HG02943 (cell line): Measurements from ENCODE around the gene L1CAM.
"Not testable (repeated sequence)": the region's sequence is repeated elsewhere in the genome, so short reads cannot be mapped to it uniquely, and the experiment has no call there.

ENCODE experiments used
- ATAC-seq: cut with Tn5 transposase; IDR thresholded peaks from one replicate; pipeline ENCODE4 v1.9.1; 2021; ENCODE audit warnings: mild to moderate bottlenecking, low read depth, moderate library complexity; ENCODE audit not compliant: unreplicated experiment

The L1CAM gene

GRCh38 chrX:153832728-153833127, 53.2 kb downstream of the L1CAM start:
- no peak for ATAC-seq

GRCh38 chrX:153831429-153832150, 54.4 kb downstream of the L1CAM start:
- ATAC-seq: no peak

- ATAC-seq: no peak
These were observed 55.1 kb downstream of the L1CAM start for GRCh38 chrX:153830640-153831428.

- ATAC-seq: no peak
These were observed 56.0 kb downstream of the L1CAM start, which contains the start of gene PDZD4 for GRCh38 chrX:153829799-153830639. PDZD4 (minus strand) TSS chrX:153830544; CDS start chrX:153830298, 246 bp downstream.

GRCh38 chrX:153829549-153829798, 56.5 kb downstream of the L1CAM start:
- ATAC-seq: no peak

- no peak for ATAC-seq
These were observed 57.0 kb downstream of the L1CAM start for GRCh38 chrX:153828723-153829548.

- ATAC-seq: no peak
These were observed 57.7 kb downstream of the L1CAM start for GRCh38 chrX:153828308-153828707.

- ATAC-seq: no peak
These were observed 58.1 kb downstream of the L1CAM start for GRCh38 chrX:153827903-153828302.

GRCh38 chrX:153827016-153827415, 59.0 kb downstream of the L1CAM start:
- no peak for ATAC-seq

GRCh38 chrX:153825042-153825441, 60.9 kb downstream of the L1CAM start:
- ATAC-seq: no peak

- ATAC-seq: no peak
These were observed 61.6 kb downstream of the L1CAM start for GRCh38 chrX:153824348-153824747.

GRCh38 chrX:153821066-153821465, 64.9 kb downstream of the L1CAM start:
- no peak for ATAC-seq

GRCh38 chrX:153820601-153821000, 65.4 kb downstream of the L1CAM start:
- ATAC-seq: no peak

GRCh38 chrX:153819384-153820040, 66.5 kb downstream of the L1CAM start:
- ATAC-seq: no peak

GRCh38 chrX:153818571-153819383, 67.2 kb downstream of the L1CAM start:
- ATAC-seq: no peak

- not testable (repeated sequence) for ATAC-seq
These were observed 67.9 kb downstream of the L1CAM start for GRCh38 chrX:153818064-153818463.

- ATAC-seq: no peak
These were observed 68.9 kb downstream of the L1CAM start for GRCh38 chrX:153816831-153817690.
